Ishikawa (cell line): ENCODE results near the gene FRAT1.

ENCODE experiments used
- CEBPB ChIP-seq: IDR thresholded peaks from 2 replicates; pipeline ENCODE4 v1.6.1; 2012
- EP300 ChIP-seq: IDR thresholded peaks from 2 replicates; pipeline ENCODE4 v1.6.1; 2012; ENCODE audit warnings: borderline replicate concordance
- RAD21 ChIP-seq: IDR thresholded peaks from 2 replicates; pipeline ENCODE4 v1.6.1; 2012; ENCODE audit warnings: low read depth
- TAF1 ChIP-seq: IDR thresholded peaks from 2 replicates; pipeline ENCODE4 v1.6.1; 2012; ENCODE audit warnings: low read depth, mild to moderate bottlenecking
- YY1 ChIP-seq: IDR thresholded peaks from 2 replicates; pipeline ENCODE4 v1.6.1; 2012; ENCODE audit warnings: low read depth
- ZBTB7A ChIP-seq: IDR thresholded peaks from 2 replicates; pipeline ENCODE4 v1.6.1; 2012; ENCODE audit warnings: low read depth
- TF ChIP-seq, protein P1 (sequence below): IDR thresholded peaks from 2 replicates; pipeline ENCODE4 v1.6.1; 2012; ENCODE audit warnings: low read depth, mild to moderate bottlenecking
- TF ChIP-seq, protein P2 (sequence below): IDR thresholded peaks from 2 replicates; pipeline ENCODE4 v1.6.1; 2012
- TF ChIP-seq, protein P3 (sequence below): IDR thresholded peaks from 2 replicates; pipeline ENCODE4 v1.6.1; 2012

DNA sequence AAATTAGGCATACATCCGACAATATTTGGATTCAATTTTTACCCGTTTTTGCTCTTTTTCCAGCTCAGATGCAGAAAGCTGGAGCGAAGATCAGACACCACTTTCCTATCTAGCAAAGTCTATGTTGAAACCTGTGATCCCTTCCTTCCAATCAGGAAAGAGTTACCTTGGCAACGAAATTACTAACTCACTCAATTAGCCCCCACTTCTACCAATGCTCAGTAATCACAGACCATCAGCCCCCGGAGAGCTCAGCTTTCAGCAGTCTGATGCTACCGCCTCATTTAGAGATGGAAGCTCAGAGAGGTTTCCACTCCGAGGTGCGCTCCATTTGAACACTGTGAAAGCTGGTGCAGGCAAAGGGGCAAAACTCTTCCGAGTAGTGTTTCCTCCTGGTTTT, 6.7 kb downstream of the FRAT1 start:
- no peak for TF ChIP-seq RAD21
- no peak for TF ChIP-seq YY1
- TF ChIP-seq, protein P1, sequence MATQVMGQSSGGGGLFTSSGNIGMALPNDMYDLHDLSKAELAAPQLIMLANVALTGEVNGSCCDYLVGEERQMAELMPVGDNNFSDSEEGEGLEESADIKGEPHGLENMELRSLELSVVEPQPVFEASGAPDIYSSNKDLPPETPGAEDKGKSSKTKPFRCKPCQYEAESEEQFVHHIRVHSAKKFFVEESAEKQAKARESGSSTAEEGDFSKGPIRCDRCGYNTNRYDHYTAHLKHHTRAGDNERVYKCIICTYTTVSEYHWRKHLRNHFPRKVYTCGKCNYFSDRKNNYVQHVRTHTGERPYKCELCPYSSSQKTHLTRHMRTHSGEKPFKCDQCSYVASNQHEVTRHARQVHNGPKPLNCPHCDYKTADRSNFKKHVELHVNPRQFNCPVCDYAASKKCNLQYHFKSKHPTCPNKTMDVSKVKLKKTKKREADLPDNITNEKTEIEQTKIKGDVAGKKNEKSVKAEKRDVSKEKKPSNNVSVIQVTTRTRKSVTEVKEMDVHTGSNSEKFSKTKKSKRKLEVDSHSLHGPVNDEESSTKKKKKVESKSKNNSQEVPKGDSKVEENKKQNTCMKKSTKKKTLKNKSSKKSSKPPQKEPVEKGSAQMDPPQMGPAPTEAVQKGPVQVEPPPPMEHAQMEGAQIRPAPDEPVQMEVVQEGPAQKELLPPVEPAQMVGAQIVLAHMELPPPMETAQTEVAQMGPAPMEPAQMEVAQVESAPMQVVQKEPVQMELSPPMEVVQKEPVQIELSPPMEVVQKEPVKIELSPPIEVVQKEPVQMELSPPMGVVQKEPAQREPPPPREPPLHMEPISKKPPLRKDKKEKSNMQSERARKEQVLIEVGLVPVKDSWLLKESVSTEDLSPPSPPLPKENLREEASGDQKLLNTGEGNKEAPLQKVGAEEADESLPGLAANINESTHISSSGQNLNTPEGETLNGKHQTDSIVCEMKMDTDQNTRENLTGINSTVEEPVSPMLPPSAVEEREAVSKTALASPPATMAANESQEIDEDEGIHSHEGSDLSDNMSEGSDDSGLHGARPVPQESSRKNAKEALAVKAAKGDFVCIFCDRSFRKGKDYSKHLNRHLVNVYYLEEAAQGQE = no peak
- no peak for TF ChIP-seq EP300
- TF ChIP-seq, protein P2, sequence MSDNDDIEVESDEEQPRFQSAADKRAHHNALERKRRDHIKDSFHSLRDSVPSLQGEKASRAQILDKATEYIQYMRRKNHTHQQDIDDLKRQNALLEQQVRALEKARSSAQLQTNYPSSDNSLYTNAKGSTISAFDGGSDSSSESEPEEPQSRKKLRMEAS = no peak
- TF ChIP-seq CEBPB = no peak
- no peak for TF ChIP-seq ZBTB7A
- TF ChIP-seq TAF1 = no peak
- TF ChIP-seq, protein P3, sequence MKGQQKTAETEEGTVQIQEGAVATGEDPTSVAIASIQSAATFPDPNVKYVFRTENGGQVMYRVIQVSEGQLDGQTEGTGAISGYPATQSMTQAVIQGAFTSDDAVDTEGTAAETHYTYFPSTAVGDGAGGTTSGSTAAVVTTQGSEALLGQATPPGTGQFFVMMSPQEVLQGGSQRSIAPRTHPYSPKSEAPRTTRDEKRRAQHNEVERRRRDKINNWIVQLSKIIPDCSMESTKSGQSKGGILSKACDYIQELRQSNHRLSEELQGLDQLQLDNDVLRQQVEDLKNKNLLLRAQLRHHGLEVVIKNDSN = no peak
